Nephron progenitor cell (in vitro differentiated cells): Measurements from ENCODE around the gene BIRC3.
A peak's percentile ranks its signal among the peaks of the same experiment; 100 is the strongest.

Experiments
- DNase-seq: peaks from one replicate; pipeline ENCODE4 v3.0.0; 2021
- H3K27ac Mint-ChIP-seq: 2 replicates; pipeline ENCODE4 v1.8.0; 2021; ENCODE audit warnings: mild to moderate bottlenecking, moderate library complexity, mixed read lengths
- H3K27me3 Mint-ChIP-seq: 2 replicates; pipeline ENCODE4 v1.8.0; 2021; ENCODE audit warnings: mild to moderate bottlenecking, low read depth, mixed read lengths; ENCODE audit not compliant: poor library complexity
- H3K36me3 Mint-ChIP-seq: 2 replicates; pipeline ENCODE4 v1.8.0; 2021; ENCODE audit warnings: low read depth, mixed read lengths
- H3K4me1 Mint-ChIP-seq: 2 replicates; pipeline ENCODE4 v1.8.0; 2021; ENCODE audit warnings: mixed read lengths
- H3K4me3 Mint-ChIP-seq: 2 replicates; pipeline ENCODE4 v1.8.0; 2021; ENCODE audit warnings: mild to moderate bottlenecking, moderate library complexity, mixed read lengths
- H3K9me3 Mint-ChIP-seq: 2 replicates; pipeline ENCODE4 v1.8.0; 2021; ENCODE audit warnings: mild to moderate bottlenecking, moderate library complexity, mixed read lengths
- CTCF ChIP-seq: fragments of 200-600 bp; sonication (generic); IDR thresholded peaks from 2 replicates; pipeline ENCODE4 v1.5.0; 2021; ENCODE audit warnings: antibody characterized with exemption

The BIRC3 gene

GRCh38 chr11:102385085-102386007 is 68.1 kb downstream of the BIRC3 start:
- H3K27me3 Mint-ChIP-seq, result no peaks in the 10 kb centered on the region
- H3K9me3 Mint-ChIP-seq, result no peaks in the 10 kb centered on the region
- no peak for TF ChIP-seq CTCF
- no peak overlapping the region for H3K4me3 Mint-ChIP-seq
- H3K36me3 Mint-ChIP-seq, result peaks cover 45% of the 10 kb centered on the region
- peak overlapping the region; percentile 90 for H3K27ac Mint-ChIP-seq
- DNase-seq, result no peak
- peaks cover 26% of the 10 kb centered on the region for H3K4me1 Mint-ChIP-seq

- no peak for TF ChIP-seq CTCF
Measured at GRCh38 chr11:102386136-102386734, 69.0 kb downstream of the BIRC3 start.

GRCh38 chr11:102387043-102387781 is 69.9 kb downstream of the BIRC3 start:
- no peak for TF ChIP-seq CTCF
- H3K9me3 Mint-ChIP-seq, result no peaks in the 10 kb centered on the region
- H3K4me3 Mint-ChIP-seq, result no peak overlapping the region
- no peaks in the 10 kb centered on the region for H3K27me3 Mint-ChIP-seq
- peaks cover 26% of the 10 kb centered on the region for H3K4me1 Mint-ChIP-seq
- no peak for DNase-seq
- peaks cover 36% of the 10 kb centered on the region for H3K36me3 Mint-ChIP-seq
- no peak overlapping the region for H3K27ac Mint-ChIP-seq

More at GRCh38 chr11:102386136-102386734, 69.0 kb downstream of the BIRC3 start:
- DNase-seq, result no peak
- Mint-ChIP-seq H3K4me3 (no peak overlapping the region), H3K27ac (no peak overlapping the region), H3K9me3 (no peaks in the 10 kb centered on the region), H3K27me3 (no peaks in the 10 kb centered on the region), H3K4me1 (peaks cover 26% of the 10 kb centered on the region), H3K36me3 (peaks cover 41% of the 10 kb centered on the region)
